CD4-positive, alpha-beta memory T cell (primary cell): ENCODE results near the gene RMND5A. TPM values are rescaled to one million over a fixed set of nuclear protein-coding genes. Genes with fewer than 3 reads are reported as not detected.
"Not testable (repeated sequence)": the region's sequence is repeated elsewhere in the genome, so short reads cannot be mapped to it uniquely, and the experiment has no call there.

Experiments
- CTCF ChIA-PET: fragments of 350-600 bp; sonication (Branson Sonifier 250); formaldehyde crosslinking; loops from one replicate; lab custom pipeline; 2021; ENCODE audit warnings: inconsistent platforms; ENCODE audit not compliant: partially characterized antibody; lab: Charles Lee
- POLR2A ChIA-PET: fragments of 350-600 bp; sonication (Branson Sonifier 250); formaldehyde crosslinking; loops from one replicate; lab custom pipeline; 2021; ENCODE audit not compliant: partially characterized antibody; lab: Charles Lee
- DNase-seq, 5 donors: peaks; one replicate each; pipeline versions ENCODE4 v3.0.0 to v3.0.0-alpha.2; 2020 to 2022; ENCODE audit warnings: mixed read lengths in 1 of 5
- H3K27ac ChIP-seq: one replicate; pipeline ENCODE4 v1.7.0; 2013; ENCODE audit warnings: low read depth, low read length
- H3K27me3 ChIP-seq: 2 replicates; pipeline ENCODE4 v1.7.0; 2013; ENCODE audit warnings: mild to moderate bottlenecking, low read length, moderate library complexity; ENCODE audit not compliant: insufficient read depth
- H3K36me3 ChIP-seq: 2 replicates; pipeline ENCODE4 v1.7.0; 2013; ENCODE audit warnings: mild to moderate bottlenecking, low read length, moderate library complexity; ENCODE audit not compliant: insufficient read depth
- H3K4me1 ChIP-seq: 2 replicates; pipeline ENCODE4 v1.7.0; 2013; ENCODE audit warnings: mild to moderate bottlenecking, low read length, moderate library complexity; ENCODE audit not compliant: insufficient read depth
- H3K4me3 ChIP-seq, 2 donors: one replicate each; pipeline ENCODE4 v1.7.0; 2013; ENCODE audit warnings: low read length in 2 of 2, mild to moderate bottlenecking in 1 of 2
- H3K9me3 ChIP-seq, 2 donors: one replicate each; pipeline ENCODE4 v1.7.0; 2013; ENCODE audit warnings: low read length in 2 of 2, control low read depth in 1 of 2; ENCODE audit not compliant: control insufficient read depth in 1 of 2
- H3K27ac Mint-ChIP-seq, 7 donors: one replicate each; pipeline ENCODE4 v1.8.0; 2020 to 2021; ENCODE audit warnings: mixed read lengths in 7 of 7, mild to moderate bottlenecking in 6 of 7, inconsistent platforms in 3 of 7, moderate library complexity in 3 of 7
- H3K27me3 Mint-ChIP-seq, 2 donors: one replicate each; pipeline ENCODE4 v1.8.0; 2020 to 2021; ENCODE audit warnings: mixed read lengths in 2 of 2
- H3K36me3 Mint-ChIP-seq, 2 donors: one replicate each; pipeline ENCODE4 v1.8.0; 2020 to 2021; ENCODE audit warnings: mixed read lengths in 2 of 2, inconsistent platforms in 1 of 2, mild to moderate bottlenecking in 1 of 2
- H3K4me1 Mint-ChIP-seq, 4 donors: one replicate each; pipeline ENCODE4 v1.8.0; 2020 to 2021; ENCODE audit warnings: mixed read lengths in 4 of 4, mild to moderate bottlenecking in 1 of 4
- H3K4me3 Mint-ChIP-seq, 8 donors: one replicate each; pipeline ENCODE4 v1.8.0; 2020 to 2021; ENCODE audit warnings: mixed read lengths in 8 of 8, mild to moderate bottlenecking in 7 of 8, moderate library complexity in 6 of 8, inconsistent platforms in 3 of 8
- H3K9me3 Mint-ChIP-seq, 8 donors: one replicate each; pipeline ENCODE4 v1.8.0; 2020 to 2021; ENCODE audit warnings: mixed read lengths in 8 of 8, mild to moderate bottlenecking in 5 of 8, inconsistent platforms in 3 of 8, moderate library complexity in 1 of 8
- intact Hi-C: fragments of 100-400 bp; cut with micrococcal nuclease; formaldehyde crosslinking; loops from one replicate; pipeline ENCODE4 v1.15.1; 2023
- polyA plus RNA-seq, 2 donors: library from polyadenylated mRNA; unstranded; fragments of 300-500 nt; fragmentation: Illumina TruSeq; gene quantifications; one replicate each; pipeline ENCODE4 v1.2.3, GENCODE V29; 2021
- total RNA-seq, 2 experiments: library from RNA; stranded (reverse); gene quantifications; one replicate each; pipeline ENCODE4 v1.2.3, GENCODE V29; 2021

RMND5A gene
- total and polyA plus RNA-seq, 4 experiments from 2014 or later, result 11.0 to 37.4 (median 27.3) TPM

DNA sequence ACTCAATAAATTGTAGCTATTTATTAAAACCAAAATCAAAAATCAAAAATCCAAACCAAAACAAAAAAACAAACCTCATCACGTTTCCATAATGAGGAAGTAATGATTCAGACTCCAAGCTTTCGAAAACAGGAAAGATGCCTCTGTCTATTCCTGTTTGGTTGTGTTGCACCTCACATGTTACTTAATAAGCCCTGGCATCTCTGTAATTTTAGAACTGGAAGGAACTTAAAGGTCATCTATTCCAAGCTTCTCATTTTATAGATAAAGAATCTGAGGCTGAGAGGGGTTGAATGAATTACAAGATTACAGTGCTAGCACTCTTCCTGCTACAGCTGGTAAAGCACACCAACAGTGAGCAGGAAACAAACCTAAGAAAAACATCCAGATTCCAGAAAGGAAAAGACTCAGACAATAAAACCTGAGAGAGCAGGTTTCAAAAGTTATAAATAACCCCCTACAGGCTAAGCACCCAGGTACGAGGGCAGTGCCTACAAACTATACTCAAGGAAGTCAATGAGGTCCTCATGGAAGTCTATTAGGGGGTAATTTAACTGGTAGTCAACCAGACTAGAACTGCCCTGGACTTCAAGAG is 5.4 kb upstream of the RMND5A start:
- H3K4me1 ChIP-seq, H3K36me3 ChIP-seq, H3K4me3 ChIP-seq, H3K27ac ChIP-seq, H3K9me3 Mint-ChIP-seq, H3K4me1 Mint-ChIP-seq, H3K27ac Mint-ChIP-seq, H3K36me3 Mint-ChIP-seq, POLR2A ChIA-PET, H3K27me3 Mint-ChIP-seq, CTCF ChIA-PET, intact Hi-C loops, H3K4me3 Mint-ChIP-seq, H3K9me3 ChIP-seq, DNase-seq, H3K27me3 ChIP-seq: not testable (repeated sequence)

DNA sequence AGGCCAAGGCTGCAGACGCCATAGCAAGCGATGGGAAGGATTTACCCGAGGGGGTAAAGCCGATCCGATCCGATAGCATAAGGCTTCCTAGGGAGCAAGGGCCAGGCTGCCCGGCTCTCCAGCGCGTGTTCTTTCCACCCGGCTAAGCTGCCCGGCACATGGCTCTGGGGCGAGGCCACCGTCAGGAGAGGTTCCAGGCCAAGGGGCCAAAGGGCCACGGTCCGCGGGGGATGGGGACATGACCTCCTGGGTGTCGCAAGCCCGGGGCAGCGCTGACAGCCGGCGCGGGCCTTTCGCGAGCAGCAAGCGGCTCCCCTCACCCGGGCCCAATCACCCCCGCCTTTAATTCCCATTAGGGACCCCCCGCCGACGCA is 841 bp upstream of the RMND5A start:
- DNase-seq, H3K4me1 ChIP-seq, H3K9me3 ChIP-seq, CTCF ChIA-PET, H3K4me1 Mint-ChIP-seq, H3K27me3 Mint-ChIP-seq, H3K36me3 Mint-ChIP-seq, H3K36me3 ChIP-seq, intact Hi-C loops, H3K9me3 Mint-ChIP-seq, POLR2A ChIA-PET, H3K27me3 ChIP-seq, H3K4me3 ChIP-seq: not testable (repeated sequence)
- H3K27ac ChIP-seq, result peak overlapping the region; percentile 54
- H3K27ac Mint-ChIP-seq, result peak overlapping the region in 2 of 7 donors; percentile 35 to 71
- H3K4me3 Mint-ChIP-seq, result peak overlapping the region in 5 of 8 donors; percentile 79 to 87 (median 85)

- intact Hi-C loops, result not testable (repeated sequence)
These were observed 639 bp downstream of the RMND5A start for GRCh38 chr2:86720540-86721320.

DNA sequence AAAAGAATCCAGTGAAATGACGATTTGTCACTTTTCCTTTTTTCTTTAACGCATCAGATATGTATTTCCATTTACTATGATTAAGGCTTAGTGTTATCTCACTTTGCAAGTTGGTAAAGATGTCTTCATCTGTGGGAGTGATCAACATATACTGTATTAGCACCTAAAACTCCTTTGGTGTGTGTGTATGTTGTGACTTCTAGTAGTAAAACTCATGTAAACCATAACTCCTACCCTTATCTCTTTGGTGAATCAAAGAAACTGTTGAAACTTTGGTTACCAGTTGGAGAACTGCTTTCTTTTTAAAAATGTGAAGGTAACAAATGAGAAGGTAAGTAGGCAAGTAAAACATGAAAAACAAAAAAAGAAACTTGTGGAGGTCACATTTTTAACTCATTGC is 5.6 kb downstream of the RMND5A start:
- CTCF ChIA-PET, intact Hi-C loops, DNase-seq, H3K4me3 ChIP-seq, H3K36me3 ChIP-seq, H3K27ac Mint-ChIP-seq, H3K9me3 Mint-ChIP-seq, H3K4me1 ChIP-seq, H3K9me3 ChIP-seq, POLR2A ChIA-PET, H3K36me3 Mint-ChIP-seq, H3K27me3 ChIP-seq, H3K27me3 Mint-ChIP-seq, H3K27ac ChIP-seq: not testable (repeated sequence)
- Mint-ChIP-seq H3K4me3 (peak overlapping the region in 2 of 8 donors; percentile 31 to 39), H3K4me1 (peaks cover 4 to 16% (median 10%) of the 10 kb centered on the region in 4 donors)

More at GRCh38 chr2:86720540-86721320, 639 bp downstream of the RMND5A start:
- H3K4me3 ChIP-seq, result peak overlapping the region; percentile 37 to 42
- DNase-seq, result peak; percentile 29 to 74 (median 67)
- H3K36me3 ChIP-seq, H3K9me3 Mint-ChIP-seq, POLR2A ChIA-PET, H3K4me1 ChIP-seq, H3K4me1 Mint-ChIP-seq, H3K9me3 ChIP-seq, CTCF ChIA-PET, H3K27me3 Mint-ChIP-seq, H3K36me3 Mint-ChIP-seq, H3K27me3 ChIP-seq: not testable (repeated sequence)
- peak overlapping the region; percentile 54 for H3K27ac ChIP-seq
- H3K4me3 Mint-ChIP-seq, result peak overlapping the region; percentile 81 to 90 (median 85)
- peak overlapping the region in 4 of 7 donors; percentile 36 to 88 (median 70) for H3K27ac Mint-ChIP-seq

- DNase-seq, H3K36me3 ChIP-seq, H3K9me3 ChIP-seq, H3K9me3 Mint-ChIP-seq, H3K4me1 ChIP-seq, POLR2A ChIA-PET, CTCF ChIA-PET, H3K4me3 ChIP-seq, intact Hi-C loops, H3K27me3 ChIP-seq, H3K36me3 Mint-ChIP-seq, H3K27me3 Mint-ChIP-seq, H3K27ac Mint-ChIP-seq, H3K27ac ChIP-seq: not testable (repeated sequence)
- H3K4me3 Mint-ChIP-seq, result peak overlapping the region in 2 of 8 donors; percentile 4 to 15
- H3K4me1 Mint-ChIP-seq, result peaks cover 5 to 18% (median 11%) of the 10 kb centered on the region in 4 donors
These were observed 12.0 kb downstream of the RMND5A start for GRCh38 chr2:86732040-86732525.

- H3K27ac Mint-ChIP-seq, H3K4me3 Mint-ChIP-seq, H3K4me1 ChIP-seq, DNase-seq, H3K36me3 ChIP-seq, H3K4me3 ChIP-seq, H3K27ac ChIP-seq, CTCF ChIA-PET, H3K27me3 Mint-ChIP-seq, H3K9me3 ChIP-seq, H3K27me3 ChIP-seq, POLR2A ChIA-PET, H3K9me3 Mint-ChIP-seq, intact Hi-C loops, H3K36me3 Mint-ChIP-seq: not testable (repeated sequence)
- peaks cover 5 to 18% (median 11%) of the 10 kb centered on the region in 4 donors for H3K4me1 Mint-ChIP-seq
These were observed 12.7 kb downstream of the RMND5A start for GRCh38 chr2:86732837-86733236.

- H3K27ac ChIP-seq, H3K27ac Mint-ChIP-seq, H3K27me3 Mint-ChIP-seq, intact Hi-C loops, POLR2A ChIA-PET, H3K27me3 ChIP-seq, H3K36me3 Mint-ChIP-seq, H3K4me3 Mint-ChIP-seq, H3K4me1 ChIP-seq, H3K4me3 ChIP-seq, H3K36me3 ChIP-seq, DNase-seq, CTCF ChIA-PET, H3K9me3 ChIP-seq, H3K9me3 Mint-ChIP-seq: not testable (repeated sequence)
- peaks cover 5 to 18% (median 11%) of the 10 kb centered on the region in 4 donors for H3K4me1 Mint-ChIP-seq
These were observed 13.4 kb downstream of the RMND5A start for GRCh38 chr2:86733528-86733927.
